ENCODE data around the gene HPCA. TPM values are rescaled to one million over a fixed set of nuclear protein-coding genes. Genes with fewer than 3 reads are reported as not detected.
A peak's percentile ranks its signal among the peaks of the same experiment; 100 is the strongest.

Gene HPCA
- total RNA-seq: under 1 TPM in 1 of 4 donors, not detected in 3; 0.19 TPM

DNA sequence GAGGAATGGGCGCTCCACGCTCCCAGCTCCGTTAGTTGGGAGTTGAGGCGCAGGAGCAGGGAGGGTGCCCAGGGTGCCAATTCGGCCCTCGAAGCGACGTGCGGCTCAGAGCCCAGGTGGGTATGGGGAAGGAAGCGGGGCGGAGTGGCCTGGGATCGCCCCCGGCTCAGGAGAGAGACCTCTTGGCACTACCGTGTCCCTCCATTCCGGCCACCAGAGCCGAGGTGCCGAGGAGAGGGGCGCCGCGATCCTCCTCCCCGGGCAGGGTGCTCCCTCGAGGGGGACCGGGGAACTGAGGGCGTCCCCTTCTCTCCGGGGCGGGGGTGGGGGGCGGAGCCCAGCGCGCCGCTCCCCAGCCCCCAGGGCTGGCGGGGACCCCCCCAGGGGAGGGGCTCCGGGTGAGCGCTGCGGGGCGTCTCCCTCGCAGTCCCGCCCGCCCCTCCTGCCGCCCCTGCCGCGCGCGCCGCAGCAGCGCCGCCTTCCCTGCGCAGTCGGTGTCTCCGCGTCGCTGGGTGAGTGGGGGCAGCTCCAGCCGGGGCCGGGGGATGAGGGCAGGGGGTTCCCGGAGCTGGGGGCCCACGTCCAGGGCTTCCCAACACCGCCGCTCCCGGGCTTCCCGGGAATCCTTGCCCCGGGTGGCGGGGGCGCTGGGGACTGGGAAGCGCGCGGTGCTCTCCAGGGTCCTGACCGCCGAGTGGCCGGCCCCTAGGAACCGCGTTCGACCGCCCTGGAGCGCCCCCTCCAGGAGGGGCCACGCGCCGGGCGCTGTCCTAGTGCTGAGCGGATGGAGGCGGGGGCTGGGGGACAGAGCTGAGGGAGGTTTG, at the start of gene HPCA:
HPCA (plus strand) TSS at position 488 of the 824 bp plus-strand sequence. CDS start 2,408 bp downstream, outside the sequence.
- TF ChIP-seq, protein P1, sequence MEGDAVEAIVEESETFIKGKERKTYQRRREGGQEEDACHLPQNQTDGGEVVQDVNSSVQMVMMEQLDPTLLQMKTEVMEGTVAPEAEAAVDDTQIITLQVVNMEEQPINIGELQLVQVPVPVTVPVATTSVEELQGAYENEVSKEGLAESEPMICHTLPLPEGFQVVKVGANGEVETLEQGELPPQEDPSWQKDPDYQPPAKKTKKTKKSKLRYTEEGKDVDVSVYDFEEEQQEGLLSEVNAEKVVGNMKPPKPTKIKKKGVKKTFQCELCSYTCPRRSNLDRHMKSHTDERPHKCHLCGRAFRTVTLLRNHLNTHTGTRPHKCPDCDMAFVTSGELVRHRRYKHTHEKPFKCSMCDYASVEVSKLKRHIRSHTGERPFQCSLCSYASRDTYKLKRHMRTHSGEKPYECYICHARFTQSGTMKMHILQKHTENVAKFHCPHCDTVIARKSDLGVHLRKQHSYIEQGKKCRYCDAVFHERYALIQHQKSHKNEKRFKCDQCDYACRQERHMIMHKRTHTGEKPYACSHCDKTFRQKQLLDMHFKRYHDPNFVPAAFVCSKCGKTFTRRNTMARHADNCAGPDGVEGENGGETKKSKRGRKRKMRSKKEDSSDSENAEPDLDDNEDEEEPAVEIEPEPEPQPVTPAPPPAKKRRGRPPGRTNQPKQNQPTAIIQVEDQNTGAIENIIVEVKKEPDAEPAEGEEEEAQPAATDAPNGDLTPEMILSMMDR (IDR thresholded peaks at IDR 0.05): no peak
- no peak for TF ChIP-seq POLR2A (IDR thresholded peaks at IDR 0.05)
- DNase-seq (ENCODE audit: low spot score in 2 of 2): no peak
- H3K4me3 ChIP-seq (ENCODE audit: low read depth, poor library complexity, severe bottlenecking): no peak within 1 kb of the TSS
- intact Hi-C loops (cut with DNase I; ENCODE audit: low total_unique reads): no loop called here
- 1 to 4% methylated on average over 23 to 28 of the region's 79 CpGs for WGBS, 2 donors

DNA sequence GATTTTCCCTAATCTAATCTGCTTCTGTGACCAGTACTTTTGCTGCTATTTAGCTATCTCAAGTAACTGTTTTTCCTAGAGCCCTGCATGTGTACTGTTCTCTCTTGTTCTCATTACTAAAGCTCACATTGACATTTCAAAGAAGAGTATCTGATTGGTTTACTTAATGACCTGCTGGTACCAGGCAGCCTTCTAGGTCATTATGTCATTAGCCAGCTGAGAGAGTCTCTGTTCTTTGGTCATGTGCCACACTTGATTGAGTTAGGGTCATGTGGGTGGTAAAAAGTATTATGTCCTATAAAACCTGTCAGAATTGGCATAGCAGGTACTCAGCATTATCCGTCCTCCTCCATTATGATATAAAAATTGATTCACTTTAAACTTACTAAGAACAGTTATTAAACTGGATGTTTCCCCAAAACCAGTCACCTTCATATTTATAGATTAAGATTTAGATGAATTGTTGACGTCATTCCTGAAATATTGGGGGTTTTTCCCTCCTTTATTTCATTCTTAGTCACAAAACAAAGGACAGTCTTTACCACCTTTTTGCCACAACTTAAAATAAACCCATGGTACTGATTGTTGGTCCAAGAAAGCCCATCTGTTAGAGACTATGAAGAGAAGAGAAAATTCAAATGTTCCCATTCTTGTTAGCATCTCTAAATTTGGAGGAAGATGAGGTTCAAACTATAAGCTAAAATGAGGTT, 37.8 kb upstream of the HPCA start:
- H3K4me3 ChIP-seq (ENCODE audit: low read depth, poor library complexity, severe bottlenecking): no peak overlapping the region
- 40 to 45% methylated on average over 2 of the region's 2 CpGs for WGBS, 2 donors
- TF ChIP-seq, protein P1 (IDR thresholded peaks at IDR 0.05): no peak
- TF ChIP-seq POLR2A (IDR thresholded peaks at IDR 0.05): no peak
- intact Hi-C loops (cut with DNase I; ENCODE audit: low total_unique reads): no loop called here
- no peak for DNase-seq (ENCODE audit: low spot score in 2 of 2)

- TF ChIP-seq, protein P1 (IDR thresholded peaks at IDR 0.05): no peak
- no peak for TF ChIP-seq POLR2A (IDR thresholded peaks at IDR 0.05)
- H3K4me3 ChIP-seq (ENCODE audit: low read depth, poor library complexity, severe bottlenecking): no peak overlapping the region
- 91 to 93% methylated on average over 13 of the region's 13 CpGs for WGBS, 2 donors
- intact Hi-C loops (cut with DNase I; ENCODE audit: low total_unique reads): no loop called here
- no peak for DNase-seq (ENCODE audit: low spot score in 2 of 2)
Observed at GRCh38 chr1:32855861-32856617, 30.3 kb upstream of the HPCA start.

- 96 to 100% methylated on average over 2 of the region's 2 CpGs for WGBS, 2 donors
- intact Hi-C loops (cut with DNase I; ENCODE audit: low total_unique reads): no loop called here
Observed at GRCh38 chr1:32858136-32858535, 28.2 kb upstream of the HPCA start.

DNA sequence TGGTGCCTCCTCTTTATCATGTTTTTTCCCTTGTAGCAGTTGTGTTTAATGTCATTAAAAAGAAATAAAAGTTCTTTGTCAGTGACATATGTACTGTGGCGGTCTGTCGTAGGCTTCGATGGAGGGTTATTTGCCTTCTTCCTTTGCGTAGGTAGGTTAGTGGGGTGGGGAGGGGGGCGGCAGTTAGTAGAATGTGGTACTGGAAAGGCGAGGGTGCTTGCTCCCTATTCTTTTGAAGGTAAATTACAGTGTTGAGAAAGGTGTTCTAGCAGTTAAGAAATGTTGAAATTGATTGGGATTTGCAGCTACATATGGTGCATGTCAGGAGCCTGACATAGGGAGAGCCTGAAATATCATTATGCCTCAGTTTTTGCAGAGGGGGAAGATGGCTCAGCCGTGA, 27.5 kb upstream of the HPCA start:
- 90 to 96% methylated on average over 7 of the region's 7 CpGs for WGBS, 2 donors
- no peak overlapping the region for H3K4me3 ChIP-seq (ENCODE audit: low read depth, poor library complexity, severe bottlenecking)
- TF ChIP-seq, protein P1 (IDR thresholded peaks at IDR 0.05): no peak
- TF ChIP-seq POLR2A (IDR thresholded peaks at IDR 0.05): no peak
- peak in 1 of 2 donors; percentile 2 for DNase-seq (ENCODE audit: low spot score in 2 of 2)
- intact Hi-C loops (cut with DNase I; ENCODE audit: low total_unique reads): no loop called here

More at GRCh38 chr1:32858136-32858535, 28.2 kb upstream of the HPCA start:
- TF ChIP-seq POLR2A (IDR thresholded peaks at IDR 0.05): no peak
- DNase-seq (ENCODE audit: low spot score in 2 of 2): no peak
- no peak overlapping the region for H3K4me3 ChIP-seq (ENCODE audit: low read depth, poor library complexity, severe bottlenecking)
